HepG2 (cell line): Measurements from ENCODE around the gene ARL4C. TPM values are rescaled to one million over a fixed set of nuclear protein-coding genes. Genes with fewer than 3 reads are reported as not detected.
A peak's percentile ranks its signal among the peaks of the same experiment; 100 is the strongest.

ENCODE experiments used
- ETV5 ChIP-seq: IDR thresholded peaks from 2 replicates; pipeline ENCODE4 v1.6.1; 2018; ENCODE audit warnings: missing biosample characterization, missing genetic modification reagents, inconsistent platforms, borderline replicate concordance
- IKZF1 ChIP-seq: fragments of 450-650 bp; IDR thresholded peaks from 2 replicates; pipeline ENCODE4 v1.7.1; 2016
- MED13 ChIP-seq: sonication (generic); formaldehyde crosslinking; IDR thresholded peaks from 2 replicates; pipeline ENCODE4 v1.5.0; 2020; ENCODE audit warnings: missing genetic modification reagents
- ZBTB14 ChIP-seq: sonication (generic); formaldehyde crosslinking; IDR thresholded peaks from 2 replicates; pipeline ENCODE4 v1.4.0; 2020; ENCODE audit warnings: missing genetic modification reagents
- ZFP90 ChIP-seq: sonication (generic); formaldehyde crosslinking; IDR thresholded peaks from 2 replicates; pipeline ENCODE4 v1.8.0; 2022; ENCODE audit warnings: missing genetic modification reagents, mild to moderate bottlenecking, inconsistent platforms, borderline replicate concordance
- ZNF142 ChIP-seq: sonication (generic); formaldehyde crosslinking; IDR thresholded peaks from 2 replicates; pipeline ENCODE4 v1.4.0; 2020; ENCODE audit warnings: missing genetic modification reagents
- ZNF275 ChIP-seq: sonication (generic); formaldehyde crosslinking; IDR thresholded peaks from 2 replicates; pipeline ENCODE4 v1.8.0; 2022; ENCODE audit warnings: missing genetic modification reagents, mild to moderate bottlenecking, inconsistent platforms, borderline replicate concordance
- ZNF615 ChIP-seq: sonication (generic); formaldehyde crosslinking; IDR thresholded peaks from 2 replicates; pipeline ENCODE4 v1.5.0; 2020; ENCODE audit warnings: mild to moderate bottlenecking, missing genetic modification reagents, borderline replicate concordance
- polyA plus RNA-seq, 8 experiments: library from polyadenylated mRNA; depleted of rRNA in 3 of 8; stranded (reverse) in 7 of 8; unstranded in 1 of 8; fragments of >200 nt; fragmentation: Illumina TruSeq in 4 of 8; extraction: Trizol in 4 of 8; gene quantifications; 2 replicates each; pipeline versions ENCODE4 v1.2.1 to v1.2.3, GENCODE V29; 2011 to 2016; ENCODE audit warnings: low read depth in 4 of 8, missing spikeins in 1 of 8, mixed read lengths in 1 of 8; ENCODE audit not compliant: insufficient read depth in 1 of 8
- total RNA-seq, 5 experiments: library from RNA; depleted of rRNA; stranded (reverse); fragments of >200 nt; fragmentation: Illumina TruSeq; extraction: Trizol; gene quantifications; 2 replicates each; pipeline ENCODE4 v1.2.3, GENCODE V29; 2016; ENCODE audit warnings: low read depth in 1 of 5
- TF ChIP-seq, protein P1 (sequence below): sonication (generic); formaldehyde crosslinking; IDR thresholded peaks from 2 replicates; pipeline ENCODE4 v1.4.0; 2020; ENCODE audit warnings: missing genetic modification reagents

The ARL4C gene
- total and polyA plus RNA-seq, 2 of the 13 experiments (the other 11 are each of a cell fraction or from before 2014, with no cell fraction given) = 0.07 to 0.15 TPM

DNA sequence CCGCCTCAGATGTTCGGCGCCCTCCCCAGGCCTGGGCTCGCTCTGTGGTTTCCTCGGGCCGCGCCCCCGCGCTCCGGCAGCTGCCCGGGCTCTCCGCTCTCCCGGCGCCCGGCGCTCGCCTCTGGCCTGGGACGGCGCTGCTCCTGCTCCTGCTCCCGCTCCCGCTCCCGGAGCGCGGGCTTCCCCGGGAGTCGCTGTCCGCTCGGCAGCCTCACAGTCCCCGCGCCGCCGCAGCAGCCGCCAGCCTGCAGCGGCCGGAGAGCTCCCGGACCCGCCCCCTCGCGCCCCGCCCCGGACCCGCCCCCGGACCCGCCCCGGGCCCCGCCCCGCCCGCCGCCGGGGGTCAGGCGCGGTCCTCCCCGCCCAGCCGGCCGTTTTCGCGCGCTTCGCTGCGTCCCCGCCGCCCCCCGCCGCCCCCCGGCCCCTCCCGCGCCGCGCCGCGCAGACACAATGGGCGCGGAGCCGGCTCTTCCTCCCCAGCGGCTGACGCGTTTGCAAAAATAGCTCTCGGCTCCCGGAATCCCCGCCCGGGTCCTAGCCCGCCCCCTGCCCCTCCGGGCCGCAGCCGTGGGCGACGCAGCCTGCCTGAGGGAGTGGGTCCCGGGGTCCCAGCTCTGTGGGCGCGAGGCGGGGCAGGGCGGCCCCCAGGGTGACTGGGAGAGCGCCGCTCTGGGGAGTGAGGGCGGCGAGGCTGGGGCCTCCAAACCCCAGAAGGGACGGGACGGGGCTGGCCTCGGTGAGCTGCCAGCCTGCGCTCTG is at the start of gene ARL4C (continued):
- TF ChIP-seq ETV5 (CRISPR knock-in tag) (no peak), ZBTB14 (CRISPR knock-in tag) (no peak), ZNF615 (CRISPR knock-in tag) (no peak), ZNF275 (CRISPR knock-in tag) (no peak), ZNF142 (CRISPR knock-in tag) (peak; percentile 76; the same call in 1 of the 2 replicates), ZFP90 (CRISPR knock-in tag) (no peak), MED13 (no peak), IKZF1 (no peak)
- TF ChIP-seq, protein P1, sequence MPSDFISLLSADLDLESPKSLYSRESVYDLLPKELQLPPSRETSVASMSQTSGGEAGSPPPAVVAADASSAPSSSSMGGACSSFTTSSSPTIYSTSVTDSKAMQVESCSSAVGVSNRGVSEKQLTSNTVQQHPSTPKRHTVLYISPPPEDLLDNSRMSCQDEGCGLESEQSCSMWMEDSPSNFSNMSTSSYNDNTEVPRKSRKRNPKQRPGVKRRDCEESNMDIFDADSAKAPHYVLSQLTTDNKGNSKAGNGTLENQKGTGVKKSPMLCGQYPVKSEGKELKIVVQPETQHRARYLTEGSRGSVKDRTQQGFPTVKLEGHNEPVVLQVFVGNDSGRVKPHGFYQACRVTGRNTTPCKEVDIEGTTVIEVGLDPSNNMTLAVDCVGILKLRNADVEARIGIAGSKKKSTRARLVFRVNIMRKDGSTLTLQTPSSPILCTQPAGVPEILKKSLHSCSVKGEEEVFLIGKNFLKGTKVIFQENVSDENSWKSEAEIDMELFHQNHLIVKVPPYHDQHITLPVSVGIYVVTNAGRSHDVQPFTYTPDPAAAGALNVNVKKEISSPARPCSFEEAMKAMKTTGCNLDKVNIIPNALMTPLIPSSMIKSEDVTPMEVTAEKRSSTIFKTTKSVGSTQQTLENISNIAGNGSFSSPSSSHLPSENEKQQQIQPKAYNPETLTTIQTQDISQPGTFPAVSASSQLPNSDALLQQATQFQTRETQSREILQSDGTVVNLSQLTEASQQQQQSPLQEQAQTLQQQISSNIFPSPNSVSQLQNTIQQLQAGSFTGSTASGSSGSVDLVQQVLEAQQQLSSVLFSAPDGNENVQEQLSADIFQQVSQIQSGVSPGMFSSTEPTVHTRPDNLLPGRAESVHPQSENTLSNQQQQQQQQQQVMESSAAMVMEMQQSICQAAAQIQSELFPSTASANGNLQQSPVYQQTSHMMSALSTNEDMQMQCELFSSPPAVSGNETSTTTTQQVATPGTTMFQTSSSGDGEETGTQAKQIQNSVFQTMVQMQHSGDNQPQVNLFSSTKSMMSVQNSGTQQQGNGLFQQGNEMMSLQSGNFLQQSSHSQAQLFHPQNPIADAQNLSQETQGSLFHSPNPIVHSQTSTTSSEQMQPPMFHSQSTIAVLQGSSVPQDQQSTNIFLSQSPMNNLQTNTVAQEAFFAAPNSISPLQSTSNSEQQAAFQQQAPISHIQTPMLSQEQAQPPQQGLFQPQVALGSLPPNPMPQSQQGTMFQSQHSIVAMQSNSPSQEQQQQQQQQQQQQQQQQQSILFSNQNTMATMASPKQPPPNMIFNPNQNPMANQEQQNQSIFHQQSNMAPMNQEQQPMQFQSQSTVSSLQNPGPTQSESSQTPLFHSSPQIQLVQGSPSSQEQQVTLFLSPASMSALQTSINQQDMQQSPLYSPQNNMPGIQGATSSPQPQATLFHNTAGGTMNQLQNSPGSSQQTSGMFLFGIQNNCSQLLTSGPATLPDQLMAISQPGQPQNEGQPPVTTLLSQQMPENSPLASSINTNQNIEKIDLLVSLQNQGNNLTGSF (CRISPR knock-in tag) = 0 out of 2 replicates have a peak, but pooled peaks have one; percentile 25
